ENCODE measurements around the gene GXYLT1.
"Not testable (repeated sequence)": the region's sequence is repeated elsewhere in the genome, so short reads cannot be mapped to it uniquely, and the experiment has no call there.

The GXYLT1 gene

DNA sequence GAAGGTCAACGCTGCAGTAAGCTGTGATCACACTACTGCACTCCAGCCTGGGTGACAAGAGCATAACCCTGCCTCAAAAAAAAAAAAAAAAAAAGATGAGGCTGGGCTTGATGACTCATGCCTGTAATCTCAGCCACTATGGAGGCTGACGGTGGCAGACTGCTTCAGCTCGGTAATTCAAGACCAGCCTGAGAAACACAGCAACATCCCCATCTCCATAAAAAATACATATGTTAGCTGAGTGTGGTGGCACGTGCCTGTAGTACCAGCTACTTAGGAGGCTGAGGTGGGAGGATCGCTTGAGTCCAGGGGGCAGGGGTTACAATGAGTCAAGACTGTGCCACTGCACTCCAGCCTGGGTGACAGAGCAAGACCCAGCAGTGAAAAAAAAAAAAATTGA is 50.4 kb downstream of the GXYLT1 start:
- DNase-seq = peak; percentile 43

DNA sequence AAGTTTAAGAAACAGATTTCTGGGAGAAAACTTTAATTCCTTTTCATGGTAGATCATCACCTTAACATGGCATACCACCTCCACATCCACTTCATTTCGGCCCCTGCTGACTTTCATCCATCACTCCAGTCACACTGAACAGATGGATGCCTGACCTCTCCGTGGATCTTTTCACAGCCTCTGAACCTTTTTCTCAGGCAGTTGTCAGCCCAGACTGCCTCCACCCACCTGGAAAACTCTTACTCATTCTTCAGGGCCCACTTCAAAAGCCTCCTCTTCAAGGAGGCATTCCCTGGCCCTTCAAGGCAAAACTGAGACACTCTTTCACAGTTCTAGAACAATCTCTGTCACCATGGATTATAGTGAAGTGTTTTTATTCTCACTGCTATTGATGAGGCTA is 52.9 kb downstream of the GXYLT1 start:
- peak; percentile 49 for DNase-seq

DNA sequence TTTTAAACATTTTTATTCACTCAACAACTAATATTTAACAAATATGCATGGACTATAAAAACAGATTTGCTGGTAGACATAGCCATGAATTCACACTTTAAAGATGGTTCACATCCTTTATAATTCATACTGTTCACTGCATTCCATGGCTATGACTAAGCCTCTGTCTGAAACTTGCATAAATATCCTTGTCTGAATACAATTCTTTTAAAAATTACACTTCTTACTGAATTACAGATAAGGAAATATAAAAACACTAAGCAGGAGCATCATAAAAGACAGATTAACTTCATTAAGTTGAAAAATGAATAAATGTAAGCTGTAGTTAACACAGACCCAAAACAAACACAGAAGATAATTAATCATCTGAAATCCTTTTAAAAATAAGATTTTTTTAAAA is 53.8 kb downstream of the GXYLT1 start:
- peak; percentile 81 for DNase-seq

GRCh38 chr12:42086031-42086430 is 58.6 kb downstream of the GXYLT1 start:
- DNase-seq = peak; percentile 48

GRCh38 chr12:42085594-42085993 is 59.1 kb downstream of the GXYLT1 start:
- no peak for DNase-seq

- no peak for DNase-seq
These were observed 60.2 kb downstream of the GXYLT1 start for GRCh38 chr12:42084522-42084921.

- no peak for DNase-seq
These were observed 67.7 kb downstream of the GXYLT1 start for GRCh38 chr12:42076976-42077375.

DNA sequence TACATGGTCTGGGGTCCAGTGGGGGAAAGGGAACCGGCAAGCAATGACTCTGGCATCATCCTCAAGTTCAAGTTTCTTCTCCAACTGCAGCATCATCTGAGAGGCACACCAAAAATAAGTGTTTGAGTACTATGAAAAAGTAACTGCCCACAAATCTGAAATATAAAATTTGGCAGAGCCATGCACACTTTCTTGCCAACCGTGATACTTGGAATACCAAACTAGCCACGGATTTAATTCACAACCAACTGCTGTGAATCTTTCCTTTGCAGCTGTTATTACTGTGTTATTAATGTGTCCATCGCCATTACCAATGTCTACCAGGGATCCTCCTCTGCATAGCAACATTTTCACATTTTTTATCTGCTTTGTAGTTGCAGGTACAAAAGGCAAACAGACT is 74.6 kb downstream of the GXYLT1 start:
- DNase-seq = no peak

GRCh38 chr12:42059127-42059526 is 85.5 kb downstream of the GXYLT1 start:
- DNase-seq = no peak

GRCh38 chr12:42056130-42056529 is 88.5 kb downstream of the GXYLT1 start:
- DNase-seq = no peak

GRCh38 chr12:42053456-42053855 is 91.2 kb downstream of the GXYLT1 start:
- no peak for DNase-seq

GRCh38 chr12:42048980-42049379 is 95.7 kb downstream of the GXYLT1 start:
- not testable (repeated sequence) for DNase-seq

GRCh38 chr12:42039577-42039976 is 105.1 kb downstream of the GXYLT1 start:
- DNase-seq = no peak

DNA sequence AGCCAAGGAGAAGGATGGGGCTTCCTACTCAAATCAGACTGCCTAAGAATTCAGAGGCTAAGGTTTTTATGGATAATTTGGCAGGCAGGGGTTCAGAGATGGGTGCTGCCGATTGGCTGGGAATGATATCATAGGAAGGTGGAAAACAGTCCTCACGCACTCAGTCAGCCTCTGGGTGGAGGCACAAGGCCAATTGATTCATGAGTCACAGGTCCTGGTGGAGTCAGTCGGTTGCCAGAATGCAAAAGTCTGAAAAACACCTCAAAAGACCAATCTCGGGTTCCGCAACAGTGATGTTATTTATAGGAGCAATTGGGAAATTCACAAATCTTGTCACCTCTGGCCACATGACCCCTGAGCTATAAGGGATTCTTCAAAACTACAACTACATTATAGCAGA is 105.5 kb downstream of the GXYLT1 start:
- DNase-seq = peak; percentile 73

GRCh38 chr12:42031847-42032564 is 112.7 kb downstream of the GXYLT1 start:
- no peak for DNase-seq

Measured in fibroblast of upper back skin (primary cell).